Measurements from ENCODE around the gene EHBP1.

- TF ChIP-seq CTCF (IDR thresholded peaks at IDR 0.05) (no peak), POLR2A (IDR thresholded peaks at IDR 0.05) (no peak), EP300 (IDR thresholded peaks at IDR 0.05) (no peak)
Measured at GRCh38 chr2:63071664-63072063, 366.2 kb downstream of the EHBP1 start.
